CD4-positive, alpha-beta T cell (primary cell): ENCODE data around the gene RNF14. TPM values are rescaled to one million over a fixed set of nuclear protein-coding genes. Genes with fewer than 3 reads are reported as not detected.

ENCODE experiments used
- ATAC-seq: fragments of 200-7000 bp; cut with Tn5 transposase; one replicate; pipeline ENCODE4 v1.10.0; 2022; ENCODE audit warnings: mild to moderate bottlenecking; ENCODE audit not compliant: poor library complexity
- CTCF ChIA-PET: fragments of 350-600 bp; sonication (Branson Sonifier 250); formaldehyde crosslinking; loops from one replicate; lab custom pipeline; 2021; ENCODE audit warnings: antibody characterized with exemption, inconsistent platforms; lab: Charles Lee
- POLR2A ChIA-PET: fragments of 350-600 bp; sonication (Branson Sonifier 250); formaldehyde crosslinking; loops from one replicate; lab custom pipeline; 2021; ENCODE audit warnings: antibody characterized with exemption, inconsistent platforms; lab: Charles Lee
- DNase-seq, 14 experiments: peaks; one replicate each; pipeline ENCODE4 v3.0.0-alpha.2; 2013 to 2020; ENCODE audit warnings: mixed read lengths in 2 of 14
- H3K27ac ChIP-seq, 2 donors: one replicate each; pipeline versions ENCODE4 v1.5.1 to v1.7.0; 2013; ENCODE audit warnings: low read length in 2 of 2, low read depth in 1 of 2, mild to moderate bottlenecking in 1 of 2
- H3K27me3 ChIP-seq, 2 experiments: 1 replicate in 1 of 2; 2 replicates in 1 of 2; pipeline versions ENCODE4 v1.6.1 to v1.7.0; 2013; ENCODE audit warnings: low read length in 2 of 2, control low read depth in 1 of 2, mild to moderate bottlenecking in 1 of 2, moderate library complexity in 1 of 2; ENCODE audit not compliant: insufficient read depth in 2 of 2, control insufficient read depth in 1 of 2
- H3K36me3 ChIP-seq: one replicate; pipeline ENCODE4 v1.6.1; 2013; ENCODE audit warnings: low read length, control low read depth; ENCODE audit not compliant: insufficient read depth
- H3K4me1 ChIP-seq: one replicate; pipeline ENCODE4 v1.6.1; 2013; ENCODE audit warnings: low read length, control low read depth; ENCODE audit not compliant: insufficient read depth
- H3K4me3 ChIP-seq: one replicate; pipeline ENCODE4 v1.5.1; 2013; ENCODE audit warnings: mild to moderate bottlenecking, low read length, moderate library complexity
- H3K9me3 ChIP-seq, 2 experiments: 1 replicate in 1 of 2; 2 replicates in 1 of 2; pipeline versions ENCODE4 v1.6.1 to v1.7.0; 2013; ENCODE audit warnings: low read length in 2 of 2, mild to moderate bottlenecking in 2 of 2, control low read depth in 1 of 2, moderate library complexity in 1 of 2; ENCODE audit not compliant: control insufficient read depth in 1 of 2, insufficient read depth in 1 of 2
- H3K27ac Mint-ChIP-seq: one replicate; pipeline ENCODE4 v1.8.0; 2020; ENCODE audit warnings: mixed read lengths
- H3K27me3 Mint-ChIP-seq: one replicate; pipeline ENCODE4 v1.8.0; 2021; ENCODE audit warnings: mixed read lengths
- H3K36me3 Mint-ChIP-seq: one replicate; pipeline ENCODE4 v1.8.0; 2021; ENCODE audit warnings: low read depth, mixed read lengths
- H3K4me1 Mint-ChIP-seq: one replicate; pipeline ENCODE4 v1.8.0; 2021; ENCODE audit warnings: low read depth, mixed read lengths
- H3K4me3 Mint-ChIP-seq: one replicate; pipeline ENCODE4 v1.8.0; 2020; ENCODE audit warnings: mild to moderate bottlenecking, mixed read lengths
- H3K9me3 Mint-ChIP-seq: one replicate; pipeline ENCODE4 v1.8.0; 2020; ENCODE audit warnings: mixed read lengths
- intact Hi-C, 2 experiments: fragments of 100-400 bp; cut with DNase I in 1 of 2; cut with micrococcal nuclease in 1 of 2; formaldehyde crosslinking; loops; one replicate each; pipeline versions ENCODE4 v1.15.1 to v1.9.0; 2023 to 2025; cut with DNase I, micrococcal nuclease
- total RNA-seq, 174 experiments: library from RNA in 2 of 174; stranded (reverse) in 2 of 174; gene quantifications; one replicate each; pipeline ENCODE4 v1.2.3 and lab custom pipeline; 2021 to 2026
- TF ChIP-seq, protein P1 (sequence below): fragments of 200-600 bp; IDR thresholded peaks from one replicate; pipeline ENCODE4 v1.8.0; 2022; ENCODE audit warnings: antibody characterized with exemption, mild to moderate bottlenecking

The RNF14 gene
- total RNA-seq, 2 experiments from 2014 or later, result 8.9 to 10.7 TPM

DNA sequence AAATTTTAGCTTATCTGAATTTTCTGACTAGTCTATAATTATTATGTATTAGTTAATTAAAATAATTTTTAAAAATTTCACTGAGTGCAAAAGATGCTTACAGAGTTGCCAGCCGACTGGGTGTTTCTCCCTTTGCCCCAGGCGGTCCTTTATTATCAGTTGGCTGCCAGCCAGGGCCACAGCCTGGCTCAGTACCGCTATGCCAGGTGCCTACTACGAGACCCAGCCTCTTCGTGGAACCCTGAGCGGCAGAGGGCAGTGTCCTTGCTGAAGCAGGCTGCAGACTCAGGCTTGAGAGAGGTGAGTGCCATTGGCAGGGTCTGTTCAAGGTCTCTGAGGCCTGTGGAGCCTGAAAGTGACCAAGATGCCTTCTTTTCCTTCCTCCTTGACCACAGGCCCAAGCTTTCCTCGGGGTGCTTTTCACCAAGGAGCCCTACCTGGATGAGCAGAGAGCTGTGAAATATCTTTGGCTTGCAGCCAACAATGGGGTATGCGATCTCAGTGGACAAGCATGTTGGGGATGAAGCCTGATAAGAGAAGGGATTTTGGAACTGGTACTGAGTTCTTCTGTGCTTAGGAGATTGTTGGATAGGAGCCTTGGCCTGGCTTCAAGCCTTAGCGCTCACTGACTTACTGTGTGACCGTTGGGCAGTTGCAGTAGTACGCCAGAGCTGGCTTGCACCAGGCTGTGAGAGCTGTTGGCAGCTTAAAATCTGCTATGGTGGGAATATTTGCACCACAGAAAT, 34.6 kb upstream of the RNF14 start:
- TF ChIP-seq, protein P1, sequence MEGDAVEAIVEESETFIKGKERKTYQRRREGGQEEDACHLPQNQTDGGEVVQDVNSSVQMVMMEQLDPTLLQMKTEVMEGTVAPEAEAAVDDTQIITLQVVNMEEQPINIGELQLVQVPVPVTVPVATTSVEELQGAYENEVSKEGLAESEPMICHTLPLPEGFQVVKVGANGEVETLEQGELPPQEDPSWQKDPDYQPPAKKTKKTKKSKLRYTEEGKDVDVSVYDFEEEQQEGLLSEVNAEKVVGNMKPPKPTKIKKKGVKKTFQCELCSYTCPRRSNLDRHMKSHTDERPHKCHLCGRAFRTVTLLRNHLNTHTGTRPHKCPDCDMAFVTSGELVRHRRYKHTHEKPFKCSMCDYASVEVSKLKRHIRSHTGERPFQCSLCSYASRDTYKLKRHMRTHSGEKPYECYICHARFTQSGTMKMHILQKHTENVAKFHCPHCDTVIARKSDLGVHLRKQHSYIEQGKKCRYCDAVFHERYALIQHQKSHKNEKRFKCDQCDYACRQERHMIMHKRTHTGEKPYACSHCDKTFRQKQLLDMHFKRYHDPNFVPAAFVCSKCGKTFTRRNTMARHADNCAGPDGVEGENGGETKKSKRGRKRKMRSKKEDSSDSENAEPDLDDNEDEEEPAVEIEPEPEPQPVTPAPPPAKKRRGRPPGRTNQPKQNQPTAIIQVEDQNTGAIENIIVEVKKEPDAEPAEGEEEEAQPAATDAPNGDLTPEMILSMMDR, result no peak
- H3K27me3 Mint-ChIP-seq, result no peaks in the 10 kb centered on the region
- POLR2A ChIA-PET, result interaction anchor here (1.5 kb wide), 1 partner anchor 10 kb away, joined by 5 read pairs; the partner anchor contains the start of gene DELE1
- no peak for DNase-seq
- H3K4me3 Mint-ChIP-seq, result no peak overlapping the region
- no peaks in the 10 kb centered on the region for H3K9me3 ChIP-seq
- no peaks in the 10 kb centered on the region for H3K27me3 ChIP-seq
- intact Hi-C loops, result no loop called here
- CTCF ChIA-PET, result interaction anchor here (1.4 kb wide), 1 partner anchor 26 kb away, joined by 3 read pairs; no protein-coding TSS in a partner anchor
- H3K9me3 Mint-ChIP-seq, result no peaks in the 10 kb centered on the region
- no peak overlapping the region for H3K27ac Mint-ChIP-seq
- H3K36me3 Mint-ChIP-seq, result peaks cover 88% of the 10 kb centered on the region
- H3K4me1 Mint-ChIP-seq, result no peaks in the 10 kb centered on the region
- no peak overlapping the region for H3K4me3 ChIP-seq
- ATAC-seq, result no peak
- peaks cover 90% of the 10 kb centered on the region for H3K36me3 ChIP-seq
- no peaks in the 10 kb centered on the region for H3K4me1 ChIP-seq
- H3K27ac ChIP-seq, result no peak overlapping the region

DNA sequence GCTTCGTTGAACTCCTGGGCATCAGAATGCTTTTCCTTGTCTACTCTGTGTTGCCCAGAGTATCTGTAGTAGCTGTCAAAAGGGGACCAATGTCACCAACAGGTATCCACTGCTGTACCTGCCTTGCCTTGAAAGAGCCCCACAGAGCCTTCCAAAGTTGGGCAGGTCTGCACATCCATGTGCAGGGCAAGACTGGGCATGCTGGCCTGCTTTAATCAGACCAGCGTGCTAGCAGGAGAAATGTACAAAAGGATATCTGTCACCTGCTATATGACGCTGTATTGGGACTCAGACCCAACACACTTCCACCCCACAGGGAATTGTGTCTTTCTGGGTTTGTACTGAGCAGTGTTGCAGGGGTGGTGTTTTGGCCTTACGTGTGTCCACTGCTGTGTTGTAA, 33.4 kb upstream of the RNF14 start:
- DNase-seq (no peak), ATAC-seq (no peak)
- Mint-ChIP-seq H3K4me1 (no peaks in the 10 kb centered on the region), H3K27ac (no peak overlapping the region), H3K4me3 (no peak overlapping the region), H3K36me3 (peaks cover 85% of the 10 kb centered on the region), H3K27me3 (no peaks in the 10 kb centered on the region), H3K9me3 (no peaks in the 10 kb centered on the region)
- intact Hi-C loops, result loop anchor here in 1 of 2 experiments (5.0 kb wide), 1 partner anchor 43 kb away; no protein-coding TSS in a partner anchor
- ChIA-PET CTCF (no interaction called here), POLR2A (no interaction called here)
- TF ChIP-seq, protein P1, result no peak
- Histone ChIP-seq H3K4me3 (no peak overlapping the region), H3K27me3 (no peaks in the 10 kb centered on the region), H3K36me3 (peaks cover 84% of the 10 kb centered on the region), H3K9me3 (no peaks in the 10 kb centered on the region), H3K4me1 (no peaks in the 10 kb centered on the region), H3K27ac (no peak overlapping the region)

DNA sequence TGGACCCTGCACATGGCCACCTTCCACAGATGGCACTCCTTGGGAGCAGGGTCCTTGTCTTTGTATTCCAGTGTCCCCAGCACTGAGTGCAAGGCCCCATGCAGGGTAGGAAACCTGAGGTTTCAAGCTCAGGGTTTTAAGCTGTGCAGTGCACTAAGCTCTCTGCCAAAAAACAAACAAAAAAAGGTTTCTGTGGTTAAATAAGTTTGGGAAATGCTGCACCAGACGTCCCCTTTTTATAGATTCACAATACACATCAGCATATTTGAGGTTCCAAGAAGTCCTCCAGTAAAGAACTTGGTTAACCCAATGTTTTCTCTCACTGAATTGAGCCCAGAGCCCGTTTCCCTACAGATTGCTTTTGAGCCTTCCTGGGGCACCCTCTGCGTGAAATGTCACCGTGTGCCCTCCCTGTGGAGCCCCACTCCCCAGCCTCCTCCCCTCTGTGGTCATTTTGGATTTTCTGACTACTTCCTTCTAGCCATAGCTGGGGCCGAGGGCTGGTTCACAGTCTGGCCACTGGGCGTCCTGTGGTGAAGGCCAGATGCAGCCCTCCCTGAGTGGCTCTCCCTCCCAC, 28.1 kb upstream of the RNF14 start:
- Histone ChIP-seq H3K27me3 (no peaks in the 10 kb centered on the region), H3K9me3 (no peaks in the 10 kb centered on the region), H3K36me3 (peaks cover 37% of the 10 kb centered on the region), H3K27ac (no peak overlapping the region), H3K4me3 (no peak overlapping the region), H3K4me1 (no peaks in the 10 kb centered on the region)
- H3K4me3 Mint-ChIP-seq, result no peak overlapping the region
- ATAC-seq (no peak), DNase-seq (no peak)
- no peaks in the 10 kb centered on the region for H3K9me3 Mint-ChIP-seq
- H3K27me3 Mint-ChIP-seq, result no peaks in the 10 kb centered on the region
- intact Hi-C loops, result no loop called here
- H3K27ac Mint-ChIP-seq, result peak overlapping the region; percentile 23
- ChIA-PET POLR2A (interaction anchor here (2.3 kb wide), 1 partner anchor 20 kb away, joined by 8 read pairs; no protein-coding TSS in a partner anchor), CTCF (interaction anchor here (1.0 to 1.3 kb wide), 3 partner anchors 20 to 62 kb away, joined by 3 to 4 read pairs (median 3); partner anchors contain the start of gene RNF14)
- H3K36me3 Mint-ChIP-seq, result peaks cover 36% of the 10 kb centered on the region
- H3K4me1 Mint-ChIP-seq, result no peaks in the 10 kb centered on the region
- TF ChIP-seq, protein P1, result no peak
